Measurements from ENCODE around the gene PIR.

- TF ChIP-seq, protein P1, sequence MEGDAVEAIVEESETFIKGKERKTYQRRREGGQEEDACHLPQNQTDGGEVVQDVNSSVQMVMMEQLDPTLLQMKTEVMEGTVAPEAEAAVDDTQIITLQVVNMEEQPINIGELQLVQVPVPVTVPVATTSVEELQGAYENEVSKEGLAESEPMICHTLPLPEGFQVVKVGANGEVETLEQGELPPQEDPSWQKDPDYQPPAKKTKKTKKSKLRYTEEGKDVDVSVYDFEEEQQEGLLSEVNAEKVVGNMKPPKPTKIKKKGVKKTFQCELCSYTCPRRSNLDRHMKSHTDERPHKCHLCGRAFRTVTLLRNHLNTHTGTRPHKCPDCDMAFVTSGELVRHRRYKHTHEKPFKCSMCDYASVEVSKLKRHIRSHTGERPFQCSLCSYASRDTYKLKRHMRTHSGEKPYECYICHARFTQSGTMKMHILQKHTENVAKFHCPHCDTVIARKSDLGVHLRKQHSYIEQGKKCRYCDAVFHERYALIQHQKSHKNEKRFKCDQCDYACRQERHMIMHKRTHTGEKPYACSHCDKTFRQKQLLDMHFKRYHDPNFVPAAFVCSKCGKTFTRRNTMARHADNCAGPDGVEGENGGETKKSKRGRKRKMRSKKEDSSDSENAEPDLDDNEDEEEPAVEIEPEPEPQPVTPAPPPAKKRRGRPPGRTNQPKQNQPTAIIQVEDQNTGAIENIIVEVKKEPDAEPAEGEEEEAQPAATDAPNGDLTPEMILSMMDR (IDR thresholded peaks at IDR 0.05), result no peak
- no peak for TF ChIP-seq POLR2A (IDR thresholded peaks at IDR 0.05)
Observed at GRCh38 chrX:15430584-15430983, 62.5 kb downstream of the PIR start.
